Loucy (cell line): ENCODE data around the gene OGFOD2.

Experiments
- H2AFZ ChIP-seq: fragments of 200-600 bp; sonication (generic); 2 replicates; pipeline ENCODE4 v1.6.0; 2016; ENCODE audit warnings: antibody characterized with exemption, mild to moderate bottlenecking, low read length, moderate library complexity
- H3F3A ChIP-seq: fragments of 200-600 bp; 2 replicates; pipeline ENCODE4 v1.6.0; 2016; ENCODE audit warnings: antibody characterized with exemption, low read depth, mild to moderate bottlenecking
- H3K27me3 ChIP-seq: fragments of 200-600 bp; sonication (generic); 2 replicates; pipeline ENCODE4 v1.6.1; 2014; ENCODE audit warnings: low read length, mild to moderate bottlenecking; ENCODE audit not compliant: insufficient read depth, poor library complexity, severe bottlenecking
- H3K36me3 ChIP-seq: fragments of 200-600 bp; sonication (generic); 2 replicates; pipeline ENCODE4 v1.6.1; 2016; ENCODE audit warnings: low read length; ENCODE audit not compliant: insufficient read depth
- H3K4me1 ChIP-seq: fragments of 200-600 bp; sonication (generic); 2 replicates; pipeline ENCODE4 v1.5.1; 2014; ENCODE audit warnings: low read length, mild to moderate bottlenecking; ENCODE audit not compliant: insufficient read depth, poor library complexity, severe bottlenecking
- H3K4me2 ChIP-seq: fragments of 200-600 bp; sonication (generic); 2 replicates; pipeline ENCODE4 v1.6.0; 2014; ENCODE audit warnings: antibody characterized with exemption, low read length, low read depth, mild to moderate bottlenecking; ENCODE audit not compliant: poor library complexity, severe bottlenecking
- H3K4me3 ChIP-seq: fragments of 200-600 bp; sonication (generic); 2 replicates; pipeline ENCODE4 v1.5.1; 2014; ENCODE audit warnings: low read length, mild to moderate bottlenecking, mixed read lengths; ENCODE audit not compliant: poor library complexity, severe bottlenecking
- H3K79me2 ChIP-seq: fragments of 200-600 bp; sonication (generic); 2 replicates; pipeline ENCODE4 v1.6.1; 2014; ENCODE audit warnings: low read length; ENCODE audit not compliant: insufficient read depth
- H3K9ac ChIP-seq: fragments of 200-600 bp; sonication (generic); 2 replicates; pipeline ENCODE4 v1.6.0; 2014; ENCODE audit warnings: mild to moderate bottlenecking, low read depth, low read length, moderate library complexity; ENCODE audit not compliant: poor library complexity, severe bottlenecking
- H3K9me2 ChIP-seq: fragments of 200-600 bp; sonication (generic); replicated peaks from 2 replicates; pipeline ENCODE4 v1.6.1; 2016; ENCODE audit warnings: low read depth, low read length, mixed read lengths
- H3K9me3 ChIP-seq: fragments of 200-600 bp; sonication (generic); 2 replicates; pipeline ENCODE4 v1.6.1; 2014; ENCODE audit warnings: mild to moderate bottlenecking, antibody characterized with exemption, low read length, low read depth; ENCODE audit not compliant: insufficient read depth
- H4K20me1 ChIP-seq: fragments of 200-600 bp; sonication (generic); 2 replicates; pipeline ENCODE4 v1.6.0; 2014; ENCODE audit warnings: antibody characterized with exemption, low read length, mild to moderate bottlenecking; ENCODE audit not compliant: insufficient read depth, poor library complexity, severe bottlenecking
- EZH2phosphoT487 ChIP-seq: fragments of 200-600 bp; IDR thresholded peaks from 2 replicates; pipeline ENCODE4 v1.6.1; 2018; ENCODE audit warnings: antibody characterized with exemption, mild to moderate bottlenecking, moderate library complexity, borderline replicate concordance
- TF ChIP-seq, protein P1 (sequence below): fragments of 200-600 bp; sonication (generic); conservative IDR thresholded peaks from 2 replicates; pipeline ENCODE4 v1.5.1; 2014; ENCODE audit warnings: mild to moderate bottlenecking, antibody characterized with exemption, low read length

Gene OGFOD2

GRCh38 chr12:122994781-122995502 lies 19.9 kb downstream of the OGFOD2 start:
- no peaks in the 10 kb centered on the region for H3K79me2 ChIP-seq
- no peaks in the 10 kb centered on the region for H3K36me3 ChIP-seq
- peaks cover 4% of the 10 kb centered on the region for H3K4me1 ChIP-seq
- no peak overlapping the region for H3K4me3 ChIP-seq
- H3K9ac ChIP-seq, result no peak overlapping the region
- H3K9me2 ChIP-seq, result no peaks in the 10 kb centered on the region
- H3K9me3 ChIP-seq, result no peaks in the 10 kb centered on the region
- H3K27me3 ChIP-seq, result no peaks in the 10 kb centered on the region
- no peaks in the 10 kb centered on the region for H4K20me1 ChIP-seq
- no peak overlapping the region for H3K4me2 ChIP-seq
- no peaks in the 10 kb centered on the region for H3F3A ChIP-seq
- TF ChIP-seq, protein P1, sequence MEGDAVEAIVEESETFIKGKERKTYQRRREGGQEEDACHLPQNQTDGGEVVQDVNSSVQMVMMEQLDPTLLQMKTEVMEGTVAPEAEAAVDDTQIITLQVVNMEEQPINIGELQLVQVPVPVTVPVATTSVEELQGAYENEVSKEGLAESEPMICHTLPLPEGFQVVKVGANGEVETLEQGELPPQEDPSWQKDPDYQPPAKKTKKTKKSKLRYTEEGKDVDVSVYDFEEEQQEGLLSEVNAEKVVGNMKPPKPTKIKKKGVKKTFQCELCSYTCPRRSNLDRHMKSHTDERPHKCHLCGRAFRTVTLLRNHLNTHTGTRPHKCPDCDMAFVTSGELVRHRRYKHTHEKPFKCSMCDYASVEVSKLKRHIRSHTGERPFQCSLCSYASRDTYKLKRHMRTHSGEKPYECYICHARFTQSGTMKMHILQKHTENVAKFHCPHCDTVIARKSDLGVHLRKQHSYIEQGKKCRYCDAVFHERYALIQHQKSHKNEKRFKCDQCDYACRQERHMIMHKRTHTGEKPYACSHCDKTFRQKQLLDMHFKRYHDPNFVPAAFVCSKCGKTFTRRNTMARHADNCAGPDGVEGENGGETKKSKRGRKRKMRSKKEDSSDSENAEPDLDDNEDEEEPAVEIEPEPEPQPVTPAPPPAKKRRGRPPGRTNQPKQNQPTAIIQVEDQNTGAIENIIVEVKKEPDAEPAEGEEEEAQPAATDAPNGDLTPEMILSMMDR, result no peak
- TF ChIP-seq EZH2phosphoT487, result no peak
- H2AFZ ChIP-seq, result no peak overlapping the region

GRCh38 chr12:122995503-122996187 lies 20.6 kb downstream of the OGFOD2 start:
- H2AFZ ChIP-seq, result no peak overlapping the region
- no peaks in the 10 kb centered on the region for H3K9me2 ChIP-seq
- H3K79me2 ChIP-seq, result no peaks in the 10 kb centered on the region
- H3K9ac ChIP-seq, result no peak overlapping the region
- H3K27me3 ChIP-seq, result no peaks in the 10 kb centered on the region
- no peaks in the 10 kb centered on the region for H3K9me3 ChIP-seq
- H3K4me2 ChIP-seq, result no peak overlapping the region
- TF ChIP-seq EZH2phosphoT487, result no peak
- TF ChIP-seq, protein P1, result no peak
- no peak overlapping the region for H3K4me3 ChIP-seq
- no peaks in the 10 kb centered on the region for H4K20me1 ChIP-seq
- no peaks in the 10 kb centered on the region for H3K36me3 ChIP-seq
- peaks cover 7% of the 10 kb centered on the region for H3K4me1 ChIP-seq
- no peaks in the 10 kb centered on the region for H3F3A ChIP-seq

GRCh38 chr12:122996188-122996601 lies 21.2 kb downstream of the OGFOD2 start:
- Histone ChIP-seq H4K20me1 (no peaks in the 10 kb centered on the region), H3K9me2 (no peaks in the 10 kb centered on the region), H3F3A (no peaks in the 10 kb centered on the region), H3K27me3 (no peaks in the 10 kb centered on the region), H3K4me2 (no peak overlapping the region), H3K4me3 (no peak overlapping the region), H3K9me3 (no peaks in the 10 kb centered on the region), H3K36me3 (no peaks in the 10 kb centered on the region), H3K4me1 (peaks cover 7% of the 10 kb centered on the region), H3K9ac (no peak overlapping the region), H3K79me2 (no peaks in the 10 kb centered on the region), H2AFZ (no peak overlapping the region)
- TF ChIP-seq, protein P1, result no peak
- TF ChIP-seq EZH2phosphoT487, result no peak
